CD14-positive monocyte (primary cell): ENCODE results near the gene TBCK. TPM values are rescaled to one million over a fixed set of nuclear protein-coding genes. Genes with fewer than 3 reads are reported as not detected.

Experiments
- DNase-seq, 3 donors: peaks; one replicate each; pipeline ENCODE4 v3.0.0-alpha.2; 2011 to 2022
- H2AFZ ChIP-seq: 2 replicates; pipeline ENCODE4 v1.6.0; 2012; ENCODE audit warnings: mild to moderate bottlenecking, low read depth, low read length, inconsistent platforms; ENCODE audit not compliant: insufficient read depth, poor library complexity, severe bottlenecking
- H3K27ac ChIP-seq, 2 donors: 1 replicate in 1 of 2; 2 replicates in 1 of 2; pipeline ENCODE4 v1.5.1; 2012 to 2013; ENCODE audit warnings: low read length in 2 of 2, control low read depth in 1 of 2, inconsistent platforms in 1 of 2, low read depth in 1 of 2, mild to moderate bottlenecking in 1 of 2
- H3K27me3 ChIP-seq, 2 donors: one replicate each; pipeline versions ENCODE4 v1.6.0 to v1.6.1; 2011 to 2013; ENCODE audit warnings: low read length in 2 of 2; ENCODE audit not compliant: control insufficient read depth in 2 of 2, insufficient read depth in 2 of 2
- H3K36me3 ChIP-seq, 2 donors: replicated peaks in 1 of 2; 1 replicate in 1 of 2; 2 replicates in 1 of 2; pipeline versions ENCODE4 v1.5.1 to v1.6.1; 2012 to 2013; ENCODE audit warnings: low read length in 2 of 2, control low read depth in 1 of 2, inconsistent platforms in 1 of 2, mild to moderate bottlenecking in 1 of 2; ENCODE audit not compliant: insufficient read depth in 2 of 2, control insufficient read depth in 1 of 2
- H3K4me1 ChIP-seq, 2 donors: 1 replicate in 1 of 2; 2 replicates in 1 of 2; pipeline versions ENCODE4 v1.5.1 to v1.6.1; 2012 to 2013; ENCODE audit warnings: low read length in 2 of 2, control low read depth in 1 of 2, inconsistent platforms in 1 of 2, mild to moderate bottlenecking in 1 of 2, moderate library complexity in 1 of 2; ENCODE audit not compliant: insufficient read depth in 2 of 2, control insufficient read depth in 1 of 2
- H3K4me2 ChIP-seq: replicated peaks from 2 replicates; pipeline ENCODE3; 2012; ENCODE audit warnings: low read length, moderate library complexity, mild to moderate bottlenecking; ENCODE audit not compliant: poor library complexity, severe bottlenecking; ENCODE audit errors: extremely low read depth
- H3K4me3 ChIP-seq, 3 experiments: fragments of 200-600 bp in 1 of 3; sonication (generic) in 1 of 3; replicated peaks in 1 of 3; 1 replicate in 2 of 3; 2 replicates in 1 of 3; pipeline ENCODE4 v1.5.1; 2011 to 2013; ENCODE audit warnings: low read length in 3 of 3, mild to moderate bottlenecking in 3 of 3, control low read depth in 2 of 3, low read depth in 2 of 3, inconsistent platforms in 1 of 3, moderate library complexity in 1 of 3
- H3K79me2 ChIP-seq: 2 replicates; pipeline ENCODE4 v1.6.0; 2012; ENCODE audit warnings: mild to moderate bottlenecking, control low read depth, inconsistent platforms, low read length, moderate library complexity; ENCODE audit not compliant: insufficient read depth
- H3K9ac ChIP-seq: 2 replicates; pipeline ENCODE4 v1.6.0; 2017; ENCODE audit warnings: low read length, mild to moderate bottlenecking; ENCODE audit not compliant: insufficient read depth, poor library complexity, severe bottlenecking
- H3K9me3 ChIP-seq, 2 donors: replicated peaks in 1 of 2; 1 replicate in 1 of 2; 2 replicates in 1 of 2; pipeline versions ENCODE4 v1.5.1 to v1.6.1; 2012 to 2013; ENCODE audit warnings: low read length in 2 of 2, control low read depth in 1 of 2; ENCODE audit not compliant: control insufficient read depth in 1 of 2, insufficient read depth in 1 of 2
- H4K20me1 ChIP-seq: 2 replicates; pipeline ENCODE4 v1.6.0; 2012; ENCODE audit warnings: mild to moderate bottlenecking, low read length, control low read depth, moderate library complexity; ENCODE audit not compliant: insufficient read depth
- H3K27ac Mint-ChIP-seq, 7 donors: one replicate each; pipeline ENCODE4 v1.8.0; 2020; ENCODE audit warnings: mild to moderate bottlenecking in 7 of 7, mixed read lengths in 7 of 7, moderate library complexity in 6 of 7, inconsistent platforms in 2 of 7
- H3K27me3 Mint-ChIP-seq, 3 donors: one replicate each; pipeline ENCODE4 v1.8.0; 2021 to 2022; ENCODE audit warnings: low read depth in 3 of 3, mild to moderate bottlenecking in 3 of 3, mixed read lengths in 3 of 3, moderate library complexity in 3 of 3, inconsistent platforms in 1 of 3
- H3K36me3 Mint-ChIP-seq, 2 donors: one replicate each; pipeline ENCODE4 v1.8.0; 2020; ENCODE audit warnings: mixed read lengths in 2 of 2, inconsistent platforms in 1 of 2, mild to moderate bottlenecking in 1 of 2
- H3K4me1 Mint-ChIP-seq: one replicate; pipeline ENCODE4 v1.8.0; 2020; ENCODE audit warnings: mild to moderate bottlenecking, mixed read lengths
- H3K4me3 Mint-ChIP-seq, 2 donors: one replicate each; pipeline ENCODE4 v1.8.0; 2020; ENCODE audit warnings: mild to moderate bottlenecking in 2 of 2, mixed read lengths in 2 of 2, moderate library complexity in 1 of 2
- H3K9me3 Mint-ChIP-seq, 7 donors: one replicate each; pipeline ENCODE4 v1.8.0; 2020 to 2022; ENCODE audit warnings: mixed read lengths in 7 of 7, mild to moderate bottlenecking in 6 of 7, moderate library complexity in 6 of 7, inconsistent platforms in 2 of 7
- CTCF ChIP-seq: fragments of 200-600 bp; IDR thresholded peaks from one replicate; pipeline ENCODE4 v1.8.0; 2022; ENCODE audit warnings: antibody characterized with exemption, mild to moderate bottlenecking
- WGBS: methylation state at CpG from one replicate; pipeline ENCODE4 v1.1.5; 2013; ENCODE audit warnings: missing lambda C conversion rate; ENCODE audit not compliant: insufficient coverage; 5-methylcytosine and 5-hydroxymethylcytosine counted together
- intact Hi-C, 2 donors: fragments of 100-400 bp; cut with micrococcal nuclease; formaldehyde crosslinking; loops; one replicate each; pipeline versions ENCODE4 v1.15.0 to v1.15.1; 2023
- polyA plus RNA-seq, 3 donors: library from polyadenylated mRNA; depleted of rRNA in 1 of 3; unstranded in 2 of 3; stranded (reverse) in 1 of 3; fragments of 300-500 nt in 2 of 3; fragments of >200 nt in 1 of 3; fragmentation: Illumina TruSeq in 2 of 3; gene quantifications; 1 replicate in 2 of 3; 2 replicates in 1 of 3; pipeline ENCODE4 v1.2.3, GENCODE V29; 2012 to 2021

Gene TBCK
- polyA plus RNA-seq, 3 donors: 8.0 to 14.0 (median 12.5) TPM

GRCh38 chr4:106109929-106110328 is 206.1 kb downstream of the TBCK start:
- Histone ChIP-seq H3K4me2 (no peak overlapping the region), H3K27ac (no peak overlapping the region), H3K79me2 (no peaks in the 10 kb centered on the region), H2AFZ (no peak overlapping the region), H4K20me1 (no peaks in the 10 kb centered on the region), H3K27me3 (no peaks in the 10 kb centered on the region), H3K4me3 (no peak overlapping the region), H3K9me3 (peaks cover 25 to 39% of the 10 kb centered on the region in 2 donors), H3K36me3 (peaks cover 6 to 51% of the 10 kb centered on the region in 2 donors), H3K4me1 (no peaks in the 10 kb centered on the region), H3K9ac (no peak overlapping the region)
- H3K36me3 Mint-ChIP-seq: peaks cover 56 to 66% of the 10 kb centered on the region in 2 donors
- H3K9me3 Mint-ChIP-seq: peaks cover 27 to 48% (median 35%) of the 10 kb centered on the region in 7 donors
- H3K4me3 Mint-ChIP-seq: no peak overlapping the region
- no peak overlapping the region for H3K27ac Mint-ChIP-seq
- DNase-seq: no peak
- 98% methylated on average over 6 of the region's 6 CpGs for WGBS
- intact Hi-C loops: no loop called here
- no peak for TF ChIP-seq CTCF
- peaks cover 0 to 2% (median 0%) of the 10 kb centered on the region in 3 donors for H3K27me3 Mint-ChIP-seq
- H3K4me1 Mint-ChIP-seq: no peaks in the 10 kb centered on the region

GRCh38 chr4:106105697-106106096 is 210.3 kb downstream of the TBCK start:
- no peak overlapping the region for H3K4me3 Mint-ChIP-seq
- H3K27me3 Mint-ChIP-seq: peaks cover 0 to 2% (median 0%) of the 10 kb centered on the region in 3 donors

More at GRCh38 chr4:106105697-106106096, 210.3 kb downstream of the TBCK start:
- no peak for DNase-seq
- H2AFZ ChIP-seq: no peak overlapping the region
- Mint-ChIP-seq H3K9me3 (peaks cover 16 to 26% (median 19%) of the 10 kb centered on the region in 7 donors), H3K27ac (no peak overlapping the region), H3K36me3 (peaks cover 45 to 52% of the 10 kb centered on the region in 2 donors), H3K4me1 (no peaks in the 10 kb centered on the region)
- no peak overlapping the region for H3K27ac ChIP-seq
- H3K4me3 ChIP-seq: no peak overlapping the region
- no peaks in the 10 kb centered on the region for H3K4me1 ChIP-seq
- H3K9me3 ChIP-seq: peaks cover 13 to 16% of the 10 kb centered on the region in 2 donors
- H3K79me2 ChIP-seq: no peaks in the 10 kb centered on the region
- TF ChIP-seq CTCF: no peak
- H3K4me2 ChIP-seq: no peak overlapping the region
- peaks cover 9 to 31% of the 10 kb centered on the region in 2 donors for H3K36me3 ChIP-seq
- H3K9ac ChIP-seq: no peak overlapping the region
- H3K27me3 ChIP-seq: no peaks in the 10 kb centered on the region
- intact Hi-C loops: no loop called here
- no peaks in the 10 kb centered on the region for H4K20me1 ChIP-seq
- 100% methylated on average over 1 of the region's 4 CpGs for WGBS
